IMR-90 (cell line): ENCODE results near the gene PIN4. TPM values are rescaled to one million over a fixed set of nuclear protein-coding genes. Genes with fewer than 3 reads are reported as not detected.

Experiments used
- ATAC-seq: fragments of 200-7000 bp; cut with Tn5 transposase; 2 replicates; pipeline ENCODE4 v1.9.1; 2020; ENCODE audit warnings: low read depth, mild to moderate bottlenecking, moderate library complexity
- BruUV-seq: library from RNA; stranded (reverse); fragments of 400-500 nt; replicated peaks from 2 replicates; lab custom pipeline; 2021; lab: Mats Ljungman, UMichigan
- CTCF ChIA-PET: fragments of 300-600 bp; formaldehyde crosslinking; extraction: SDS; loops from one replicate; lab custom pipeline; 2021; ENCODE audit warnings: antibody characterized with exemption; lab: Yijun Ruan, JAX
- POLR2A ChIA-PET: fragments of 300-600 bp; sonication (Branson Sonifier 250); formaldehyde crosslinking; loops from one replicate; lab custom pipeline; 2022; ENCODE audit warnings: antibody characterized with exemption; ENCODE audit not compliant: unreplicated experiment; lab: Charles Lee
- DNase-seq: peaks from one replicate; pipeline ENCODE4 v3.0.0; 2013
- H2AFZ ChIP-seq: replicated peaks from 2 replicates; pipeline ENCODE3; 2013; ENCODE audit warnings: low read length, mild to moderate bottlenecking; ENCODE audit not compliant: poor library complexity
- H2AK5ac ChIP-seq: 2 replicates; pipeline ENCODE4 v1.6.1; 2013; ENCODE audit warnings: low read depth, low read length, inconsistent platforms
- H2AK9ac ChIP-seq: replicated peaks from 2 replicates; pipeline ENCODE3; 2013; ENCODE audit warnings: mild to moderate bottlenecking, low read depth, low read length, moderate library complexity; ENCODE audit not compliant: poor library complexity
- H2BK120ac ChIP-seq: 2 replicates; pipeline ENCODE4 v1.6.1; 2013; ENCODE audit warnings: low read depth, low read length, inconsistent platforms
- H2BK15ac ChIP-seq: 3 replicates; pipeline ENCODE4 v1.6.1; 2013; ENCODE audit warnings: low read depth, low read length, inconsistent platforms
- H2BK20ac ChIP-seq: 2 replicates; pipeline ENCODE4 v1.6.1; 2013; ENCODE audit warnings: low read depth, mild to moderate bottlenecking, inconsistent platforms, low read length, moderate library complexity
- H2BK5ac ChIP-seq: 2 replicates; pipeline ENCODE4 v1.6.1; 2013; ENCODE audit warnings: mild to moderate bottlenecking, low read depth, low read length, inconsistent platforms; ENCODE audit not compliant: poor library complexity, severe bottlenecking
- H3K14ac ChIP-seq: replicated peaks from 2 replicates; pipeline ENCODE4 v1.6.1; 2013; ENCODE audit warnings: low read depth, low read length, inconsistent platforms
- H3K18ac ChIP-seq: 2 replicates; pipeline ENCODE4 v1.6.1; 2013; ENCODE audit warnings: low read depth, low read length, control low read depth
- H3K23ac ChIP-seq: 2 replicates; pipeline ENCODE4 v1.6.1; 2013; ENCODE audit warnings: low read depth, low read length, inconsistent platforms
- H3K27ac ChIP-seq: 2 replicates; pipeline ENCODE4 v1.5.1; 2013; ENCODE audit warnings: mild to moderate bottlenecking, control low read depth, low read length; ENCODE audit not compliant: insufficient read depth
- H3K27me3 ChIP-seq: 2 replicates; pipeline ENCODE4 v1.6.1; 2013; ENCODE audit warnings: low read length; ENCODE audit not compliant: control insufficient read depth, insufficient read depth
- H3K36me3 ChIP-seq: 2 replicates; pipeline ENCODE4 v1.6.1; 2013; ENCODE audit warnings: low read length, mixed read lengths; ENCODE audit not compliant: control insufficient read depth, insufficient read depth
- H3K4ac ChIP-seq: 2 replicates; pipeline ENCODE4 v1.6.1; 2013; ENCODE audit warnings: low read depth, low read length, inconsistent platforms
- H3K4me1 ChIP-seq: 2 replicates; pipeline ENCODE4 v1.6.1; 2013; ENCODE audit warnings: low read length, mixed read lengths; ENCODE audit not compliant: control insufficient read depth, insufficient read depth
- H3K4me2 ChIP-seq: 2 replicates; pipeline ENCODE4 v1.6.1; 2013; ENCODE audit warnings: low read depth, mild to moderate bottlenecking, control low read depth, low read length, moderate library complexity
- H3K4me3 ChIP-seq: 2 replicates; pipeline ENCODE4 v1.5.1; 2013; ENCODE audit warnings: low read depth, mild to moderate bottlenecking, control low read depth, low read length, moderate library complexity; ENCODE audit not compliant: insufficient read depth
- H3K56ac ChIP-seq: 2 replicates; pipeline ENCODE4 v1.6.1; 2013; ENCODE audit warnings: low read length, inconsistent platforms; ENCODE audit not compliant: insufficient read depth; ENCODE audit errors: extremely low read depth
- H3K79me1 ChIP-seq, 2 experiments: 2 replicates each; pipeline ENCODE4 v1.6.1; 2013; ENCODE audit warnings: low read length in 2 of 2, inconsistent platforms in 1 of 2, low read depth in 1 of 2
- H3K9ac ChIP-seq: 2 replicates; pipeline ENCODE4 v1.6.1; 2013; ENCODE audit warnings: low read depth, low read length, control low read depth
- H3K9me1 ChIP-seq: 2 replicates; pipeline ENCODE4 v1.6.1; 2013; ENCODE audit warnings: low read length, inconsistent platforms; ENCODE audit not compliant: insufficient read depth
- H3K9me3 ChIP-seq: 2 replicates; pipeline ENCODE4 v1.6.1; 2013; ENCODE audit warnings: low read length; ENCODE audit not compliant: control insufficient read depth, insufficient read depth
- H4K20me1 ChIP-seq: 2 replicates; pipeline ENCODE4 v1.6.1; 2013; ENCODE audit warnings: low read length, inconsistent platforms; ENCODE audit not compliant: insufficient read depth
- H4K5ac ChIP-seq: 2 replicates; pipeline ENCODE4 v1.6.1; 2013; ENCODE audit warnings: mild to moderate bottlenecking, low read depth, low read length, control low read depth
- H4K8ac ChIP-seq, 2 experiments: 2 replicates each; pipeline ENCODE4 v1.6.1; 2013; ENCODE audit warnings: low read depth in 2 of 2, low read length in 2 of 2, control low read depth in 1 of 2, inconsistent platforms in 1 of 2
- H4K91ac ChIP-seq: 2 replicates; pipeline ENCODE4 v1.6.1; 2013; ENCODE audit warnings: low read depth, low read length, inconsistent platforms; ENCODE audit not compliant: insufficient read depth
- CEBPB ChIP-seq: IDR thresholded peaks from 2 replicates; pipeline ENCODE4 v1.6.1; 2012; ENCODE audit warnings: low read depth, low read length, improper control_type of control experiment
- MAFK ChIP-seq: IDR thresholded peaks from 2 replicates; pipeline ENCODE4 v1.6.1; 2012; ENCODE audit warnings: low read depth, low read length, improper control_type of control experiment
- MXI1 ChIP-seq: IDR thresholded peaks from 2 replicates; pipeline ENCODE4 v1.6.1; 2012; ENCODE audit warnings: low read depth, mild to moderate bottlenecking, low read length, moderate library complexity, borderline replicate concordance
- RAD21 ChIP-seq: IDR thresholded peaks from 2 replicates; pipeline ENCODE4 v1.6.1; 2012; ENCODE audit warnings: low read length, improper control_type of control experiment
- SMC3 ChIP-seq: fragments of 150-350 bp; IDR thresholded peaks from 2 replicates; pipeline ENCODE4 v1.6.1; 2016; ENCODE audit warnings: low read depth, mild to moderate bottlenecking, antibody characterized with exemption, low read length, moderate library complexity
- WGBS, 2 experiments: methylation state at CpG; one replicate each; pipeline versions ENCODE4 v1.1.5 to v1.1.7; 2013; ENCODE audit warnings: missing lambda C conversion rate in 2 of 2; ENCODE audit not compliant: insufficient read length in 1 of 2; ENCODE audit errors: extremely low coverage in 2 of 2; 5-methylcytosine and 5-hydroxymethylcytosine counted together
- dilution Hi-C: fragments of 300-500 bp; cut with HindIII; formaldehyde crosslinking; loops from one replicate; pipeline ENCODE4 v1.14.3; 2018; ENCODE audit warnings: low sequenced_read_pairs; ENCODE audit not compliant: unreplicated experiment
- in situ Hi-C: fragments of 300-500 bp; cut with MboI; formaldehyde crosslinking; loops from 3 replicates; pipeline ENCODE4 v1.14.3; 2019; ENCODE audit warnings: low sequenced_read_pairs, inconsistent platforms, mixed read lengths
- intact Hi-C: fragments of 100-400 bp; cut with micrococcal nuclease; formaldehyde crosslinking; loops from 2 replicates; pipeline ENCODE4 v1.10.0; 2022
- polyA plus RNA-seq, 3 experiments: library from polyadenylated mRNA; depleted of rRNA; stranded (reverse); fragments of >200 nt; gene quantifications; 2 replicates each; pipeline ENCODE4 v1.2.3, GENCODE V29; 2012; ENCODE audit warnings: low replicate concordance in 1 of 3
- total RNA-seq: library from RNA; depleted of rRNA; stranded (reverse); fragments of >200 nt; gene quantifications from 2 replicates; pipeline ENCODE4 v1.2.3, GENCODE V29; 2012
- TF ChIP-seq, protein P1 (sequence below): fragments of 150-350 bp; IDR thresholded peaks from 2 replicates; pipeline ENCODE4 v1.6.1; 2016; ENCODE audit warnings: low read depth, mild to moderate bottlenecking, low read length, moderate library complexity, borderline replicate concordance

The PIN4 gene
- total and polyA plus RNA-seq, 2 of the 4 experiments (the other 2 are of a cell fraction) = 2.2 to 18.2 TPM

DNA sequence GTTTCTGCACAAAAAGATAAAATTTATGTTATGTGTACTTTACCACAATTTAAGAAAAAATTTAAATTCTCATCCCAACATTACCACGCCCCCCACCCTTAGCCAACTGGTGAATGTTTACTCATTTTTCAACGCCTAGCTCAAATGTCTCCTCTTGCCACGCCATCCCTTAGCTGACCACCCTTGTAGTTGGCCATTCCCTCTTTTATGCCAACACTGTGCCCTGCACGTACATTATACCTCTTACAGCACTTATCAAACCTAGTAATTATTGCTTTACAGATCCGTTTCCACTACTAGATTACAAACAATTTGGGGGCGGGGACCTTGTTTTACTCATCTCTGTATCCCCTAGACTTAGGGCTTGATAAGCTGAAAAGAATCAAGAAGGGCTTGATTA lies 56.6 kb downstream of the PIN4 start:
- in situ Hi-C loops = no loop called here
- POLR2A ChIA-PET = no interaction called here

More for the DNA sequence above, 56.6 kb downstream of the PIN4 start:
- no peak overlapping the region for H2BK15ac ChIP-seq
- no peak overlapping the region for H4K91ac ChIP-seq
- H3K56ac ChIP-seq = no peak overlapping the region
- peak overlapping the region; percentile 3; the same call in 1 of the 2 replicates for H3K9ac ChIP-seq
- WGBS, 2 experiments = 29% methylated on average over 4 of the region's 6 CpGs; no CpG with 5 or more reads in 1 of the 2 experiments
- no peaks in the 10 kb centered on the region for H3K9me3 ChIP-seq
- H3K18ac ChIP-seq = no peak overlapping the region
- H3K36me3 ChIP-seq = no peaks in the 10 kb centered on the region
- H4K8ac ChIP-seq = no peak overlapping the region
- intact Hi-C loops = no loop called here
- ATAC-seq (no peak), DNase-seq (no peak)
- no peak overlapping the region for H2AFZ ChIP-seq
- H3K4ac ChIP-seq = no peak overlapping the region
- TF ChIP-seq RAD21 = no peak
- no peak for TF ChIP-seq MXI1
- no peak for TF ChIP-seq CEBPB
- TF ChIP-seq SMC3 = no peak
- TF ChIP-seq, protein P1, sequence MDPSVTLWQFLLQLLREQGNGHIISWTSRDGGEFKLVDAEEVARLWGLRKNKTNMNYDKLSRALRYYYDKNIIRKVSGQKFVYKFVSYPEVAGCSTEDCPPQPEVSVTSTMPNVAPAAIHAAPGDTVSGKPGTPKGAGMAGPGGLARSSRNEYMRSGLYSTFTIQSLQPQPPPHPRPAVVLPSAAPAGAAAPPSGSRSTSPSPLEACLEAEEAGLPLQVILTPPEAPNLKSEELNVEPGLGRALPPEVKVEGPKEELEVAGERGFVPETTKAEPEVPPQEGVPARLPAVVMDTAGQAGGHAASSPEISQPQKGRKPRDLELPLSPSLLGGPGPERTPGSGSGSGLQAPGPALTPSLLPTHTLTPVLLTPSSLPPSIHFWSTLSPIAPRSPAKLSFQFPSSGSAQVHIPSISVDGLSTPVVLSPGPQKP = no peak
- no peak for TF ChIP-seq MAFK
- H3K4me2 ChIP-seq = peak overlapping the region; percentile 49; the same call in 1 of the 2 replicates
- dilution Hi-C loops = no loop called here
- no peaks in the 10 kb centered on the region for H4K20me1 ChIP-seq
- no peak overlapping the region for H2AK5ac ChIP-seq
- no peak overlapping the region; the same call in 1 of the 2 replicates for H3K27ac ChIP-seq
- H3K9me1 ChIP-seq = no peaks in the 10 kb centered on the region
- peaks cover 2% of the 10 kb centered on the region; the same call in 1 of the 2 replicates for H3K27me3 ChIP-seq
- no TSS peak for BruUV-seq
- H3K79me1 ChIP-seq = peaks cover 4 to 7% of the 10 kb centered on the region in 2 experiments; a peak in 1 of 4 replicates
- no peak overlapping the region for H2BK120ac ChIP-seq
- peak overlapping the region; percentile 32; the same call in 1 of the 2 replicates for H3K4me3 ChIP-seq
- H3K23ac ChIP-seq = no peak overlapping the region
- H2AK9ac ChIP-seq = no peak overlapping the region
- no peak overlapping the region for H2BK20ac ChIP-seq
- H3K14ac ChIP-seq = no peak overlapping the region
- H2BK5ac ChIP-seq = no peak overlapping the region
- CTCF ChIA-PET = no interaction called here
- H3K4me1 ChIP-seq = no peaks in the 10 kb centered on the region
- H4K5ac ChIP-seq = no peak overlapping the region
